GM10266 (cell line): ENCODE measurements around the gene RSRP1.

Experiments
- DNase-seq: peaks from one replicate; pipeline ENCODE4 v3.0.0; 2012; ENCODE audit errors: extremely low spot score
- CTCF ChIP-seq: IDR thresholded peaks from 2 replicates; pipeline ENCODE4 v1.5.1; 2012; ENCODE audit warnings: mild to moderate bottlenecking, low read depth; ENCODE audit not compliant: control insufficient read depth, insufficient read depth; ENCODE audit errors: missing control alignments

RSRP1 gene

GRCh38 chr1:25193229-25193628, 54.0 kb downstream of the RSRP1 start:
- no peak for TF ChIP-seq CTCF
- DNase-seq, result no peak
